Measurements from ENCODE around the gene GEMIN7. TPM values are rescaled to one million over a fixed set of nuclear protein-coding genes. Genes with fewer than 3 reads are reported as not detected.
A peak's percentile ranks its signal among the peaks of the same experiment; 100 is the strongest.

GEMIN7 gene
- total RNA-seq, 4 donors from 2014 or later, result 3.0 to 21.1 (median 15.9) TPM

GRCh38 chr19:45096700-45097099 is 17.6 kb downstream of the GEMIN7 start:
- DNase-seq, result no peak
- no peak overlapping the region for H3K4me3 ChIP-seq
- H3K36me3 ChIP-seq, result no peaks in the 10 kb centered on the region
- H3K4me1 ChIP-seq, result peaks cover 22 to 75% (median 37%) of the 10 kb centered on the region in 4 donors
- no peak overlapping the region for H3K27ac ChIP-seq
- H3K9me3 ChIP-seq, result no peaks in the 10 kb centered on the region
- TF ChIP-seq POLR2AphosphoS5 (IDR thresholded peaks at IDR 0.05), result no peak
- TF ChIP-seq CTCF (IDR thresholded peaks at IDR 0.05), result no peak
- no peak for TF ChIP-seq EP300 (IDR thresholded peaks at IDR 0.05; ENCODE audit: low read depth)
- TF ChIP-seq POLR2A (IDR thresholded peaks at IDR 0.05), result no peak
- intact Hi-C loops (cut with DNase I; ENCODE audit: low total_unique reads) (no loop called here), in situ Hi-C loops (cut with MboI; ENCODE audit: low pct_ligation_motif_present in 1 of 4, low pct_unique_long_range_greater_than_20kb in 1 of 4, low sequenced_read_pairs in 3 of 4) (no loop called here)
- WGBS, 2 donors (ENCODE audit: low coverage in 1 of 2), result 62 to 90% methylated on average over 3 to 7 of the region's 7 CpGs
- H3K27me3 ChIP-seq, result no peaks in the 10 kb centered on the region

GRCh38 chr19:45097450-45097775 is 18.4 kb downstream of the GEMIN7 start:
- TF ChIP-seq CTCF (IDR thresholded peaks at IDR 0.05) (no peak), EP300 (IDR thresholded peaks at IDR 0.05; ENCODE audit: low read depth) (no peak), POLR2A (IDR thresholded peaks at IDR 0.05) (no peak)
- 90% methylated on average over 7 of the region's 7 CpGs; no CpG with 5 or more reads in 1 of the 2 donors for WGBS, 2 donors (ENCODE audit: low coverage in 1 of 2)
- in situ Hi-C loops (cut with MboI; ENCODE audit: low pct_ligation_motif_present in 1 of 4, low pct_unique_long_range_greater_than_20kb in 1 of 4, low sequenced_read_pairs in 3 of 4) (no loop called here), intact Hi-C loops (cut with DNase I; ENCODE audit: low total_unique reads) (no loop called here)
- no peak overlapping the region for H3K27ac ChIP-seq
- peaks cover 21 to 76% (median 34%) of the 10 kb centered on the region in 4 donors for H3K4me1 ChIP-seq
- no peaks in the 10 kb centered on the region for H3K27me3 ChIP-seq
- no peak for DNase-seq
- no peaks in the 10 kb centered on the region for H3K9me3 ChIP-seq
- H3K36me3 ChIP-seq, result no peaks in the 10 kb centered on the region
- no peak overlapping the region for H3K4me3 ChIP-seq

- H3K4me1 ChIP-seq, result peaks cover 22 to 80% (median 35%) of the 10 kb centered on the region in 4 donors
- H3K36me3 ChIP-seq, result no peaks in the 10 kb centered on the region
- no peaks in the 10 kb centered on the region for H3K27me3 ChIP-seq
- in situ Hi-C loops (cut with MboI; ENCODE audit: low pct_ligation_motif_present in 1 of 4, low pct_unique_long_range_greater_than_20kb in 1 of 4, low sequenced_read_pairs in 3 of 4) (no loop called here), intact Hi-C loops (cut with DNase I; ENCODE audit: low total_unique reads) (no loop called here)
- peak overlapping the region in 3 of 4 donors; percentile 8 to 50 (median 44) for H3K27ac ChIP-seq
- no peak overlapping the region for H3K4me3 ChIP-seq
- no peaks in the 10 kb centered on the region for H3K9me3 ChIP-seq
- no peak for DNase-seq
- TF ChIP-seq POLR2A (IDR thresholded peaks at IDR 0.05), result no peak
- TF ChIP-seq POLR2AphosphoS5 (IDR thresholded peaks at IDR 0.05), result no peak
- no peak for TF ChIP-seq CTCF (IDR thresholded peaks at IDR 0.05)
- TF ChIP-seq EP300 (IDR thresholded peaks at IDR 0.05; ENCODE audit: low read depth), result no peak
- WGBS, 2 donors (ENCODE audit: low coverage in 1 of 2), result 74 to 100% methylated on average over 1 to 16 of the region's 16 CpGs
These were observed 18.9 kb downstream of the GEMIN7 start for GRCh38 chr19:45097776-45098520.

GRCh38 chr19:45098521-45099466 is 19.7 kb downstream of the GEMIN7 start:
- Histone ChIP-seq H3K4me1 (peaks cover 26 to 85% (median 41%) of the 10 kb centered on the region in 4 donors), H3K27ac (no peak overlapping the region), H3K36me3 (no peaks in the 10 kb centered on the region), H3K9me3 (no peaks in the 10 kb centered on the region), H3K4me3 (no peak overlapping the region), H3K27me3 (no peaks in the 10 kb centered on the region)
- DNase-seq, result no peak
- TF ChIP-seq EP300 (IDR thresholded peaks at IDR 0.05; ENCODE audit: low read depth) (no peak), CTCF (IDR thresholded peaks at IDR 0.05) (no peak), POLR2A (IDR thresholded peaks at IDR 0.05) (no peak), POLR2AphosphoS5 (IDR thresholded peaks at IDR 0.05) (no peak)
- WGBS, 2 donors (ENCODE audit: low coverage in 1 of 2), result 74% methylated on average over 15 of the region's 15 CpGs; no CpG with 5 or more reads in 1 of the 2 donors
- in situ Hi-C loops (cut with MboI; ENCODE audit: low pct_ligation_motif_present in 1 of 4, low pct_unique_long_range_greater_than_20kb in 1 of 4, low sequenced_read_pairs in 3 of 4) (no loop called here), intact Hi-C loops (cut with DNase I; ENCODE audit: low total_unique reads) (no loop called here)

All from transverse colon (tissue), 4 donors.